Neural cell (in vitro differentiated cells): ENCODE results near the gene ACTR10.

Source experiments
- EP300 ChIP-seq: fragments of 450-650 bp; conservative IDR thresholded peaks from 2 replicates; pipeline ENCODE4 v1.6.1; 2014; ENCODE audit warnings: antibody characterized with exemption, mild to moderate bottlenecking, moderate library complexity; ENCODE audit not compliant: poor library complexity, severe bottlenecking
- POLR2AphosphoS5 ChIP-seq: IDR thresholded peaks from 2 replicates; pipeline ENCODE4 v1.6.1; 2012
- RAD21 ChIP-seq: fragments of 450-650 bp; conservative IDR thresholded peaks from 2 replicates; pipeline ENCODE4 v1.6.1; 2014; ENCODE audit warnings: antibody characterized with exemption, mild to moderate bottlenecking, moderate library complexity
- REST ChIP-seq: IDR thresholded peaks from 2 replicates; pipeline ENCODE4 v1.6.1; 2012; ENCODE audit warnings: borderline replicate concordance
- TF ChIP-seq, protein P1 (sequence below): fragments of 450-650 bp; IDR thresholded peaks from 2 replicates; pipeline ENCODE4 v1.5.1; 2014; ENCODE audit warnings: antibody characterized with exemption, mild to moderate bottlenecking, moderate library complexity; ENCODE audit not compliant: poor library complexity, severe bottlenecking

GRCh38 chr14:58265401-58265800, 65.5 kb downstream of the ACTR10 start:
- TF ChIP-seq, protein P1, sequence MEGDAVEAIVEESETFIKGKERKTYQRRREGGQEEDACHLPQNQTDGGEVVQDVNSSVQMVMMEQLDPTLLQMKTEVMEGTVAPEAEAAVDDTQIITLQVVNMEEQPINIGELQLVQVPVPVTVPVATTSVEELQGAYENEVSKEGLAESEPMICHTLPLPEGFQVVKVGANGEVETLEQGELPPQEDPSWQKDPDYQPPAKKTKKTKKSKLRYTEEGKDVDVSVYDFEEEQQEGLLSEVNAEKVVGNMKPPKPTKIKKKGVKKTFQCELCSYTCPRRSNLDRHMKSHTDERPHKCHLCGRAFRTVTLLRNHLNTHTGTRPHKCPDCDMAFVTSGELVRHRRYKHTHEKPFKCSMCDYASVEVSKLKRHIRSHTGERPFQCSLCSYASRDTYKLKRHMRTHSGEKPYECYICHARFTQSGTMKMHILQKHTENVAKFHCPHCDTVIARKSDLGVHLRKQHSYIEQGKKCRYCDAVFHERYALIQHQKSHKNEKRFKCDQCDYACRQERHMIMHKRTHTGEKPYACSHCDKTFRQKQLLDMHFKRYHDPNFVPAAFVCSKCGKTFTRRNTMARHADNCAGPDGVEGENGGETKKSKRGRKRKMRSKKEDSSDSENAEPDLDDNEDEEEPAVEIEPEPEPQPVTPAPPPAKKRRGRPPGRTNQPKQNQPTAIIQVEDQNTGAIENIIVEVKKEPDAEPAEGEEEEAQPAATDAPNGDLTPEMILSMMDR = no peak
- TF ChIP-seq EP300 (no peak), RAD21 (no peak), REST (no peak), POLR2AphosphoS5 (no peak)
